ENCODE results near the gene PRKN.
"Not testable (repeated sequence)": the region's sequence is repeated elsewhere in the genome, so short reads cannot be mapped to it uniquely, and the experiment has no call there.

The PRKN gene

GRCh38 chr6:162467679-162468078 is 259.9 kb downstream of the PRKN start:
- no peak for DNase-seq (ENCODE audit: low read depth in 2 of 2, low spot score in 1 of 2)

- DNase-seq (ENCODE audit: low read depth in 2 of 2, low spot score in 1 of 2), result no peak
These were observed 264.0 kb downstream of the PRKN start for GRCh38 chr6:162463576-162463975.

GRCh38 chr6:162459985-162460384 is 267.6 kb downstream of the PRKN start:
- DNase-seq (ENCODE audit: low read depth in 2 of 2, low spot score in 1 of 2), result no peak

- no peak for DNase-seq (ENCODE audit: low read depth in 2 of 2, low spot score in 1 of 2)
These were observed 277.2 kb downstream of the PRKN start for GRCh38 chr6:162450358-162450757.

GRCh38 chr6:162448294-162448693 is 279.3 kb downstream of the PRKN start:
- no peak for DNase-seq (ENCODE audit: low read depth in 2 of 2, low spot score in 1 of 2)

GRCh38 chr6:162443101-162443500 is 284.5 kb downstream of the PRKN start:
- DNase-seq (ENCODE audit: low read depth in 2 of 2, low spot score in 1 of 2), result no peak

- DNase-seq (ENCODE audit: low read depth in 2 of 2, low spot score in 1 of 2), result no peak
These were observed 284.9 kb downstream of the PRKN start for GRCh38 chr6:162442687-162443086.

- no peak for DNase-seq (ENCODE audit: low read depth in 2 of 2, low spot score in 1 of 2)
These were observed 285.6 kb downstream of the PRKN start for GRCh38 chr6:162441991-162442390.

- no peak for DNase-seq (ENCODE audit: low read depth in 2 of 2, low spot score in 1 of 2)
These were observed 288.6 kb downstream of the PRKN start for GRCh38 chr6:162438980-162439379.

GRCh38 chr6:162435071-162435470 is 292.5 kb downstream of the PRKN start:
- no peak for DNase-seq (ENCODE audit: low read depth in 2 of 2, low spot score in 1 of 2)

GRCh38 chr6:162421004-162421403 is 306.6 kb downstream of the PRKN start:
- DNase-seq (ENCODE audit: low read depth in 2 of 2, low spot score in 1 of 2), result no peak

GRCh38 chr6:162416831-162417537 is 310.6 kb downstream of the PRKN start:
- no peak for DNase-seq (ENCODE audit: low read depth in 2 of 2, low spot score in 1 of 2)

- no peak for DNase-seq (ENCODE audit: low read depth in 2 of 2, low spot score in 1 of 2)
These were observed 311.3 kb downstream of the PRKN start for GRCh38 chr6:162416307-162416706.

- DNase-seq (ENCODE audit: low read depth in 2 of 2, low spot score in 1 of 2), result no peak
These were observed 317.6 kb downstream of the PRKN start for GRCh38 chr6:162409741-162410691.

GRCh38 chr6:162408826-162409535 is 318.6 kb downstream of the PRKN start:
- no peak for DNase-seq (ENCODE audit: low read depth in 2 of 2, low spot score in 1 of 2)

- no peak for DNase-seq (ENCODE audit: low read depth in 2 of 2, low spot score in 1 of 2)
These were observed 322.6 kb downstream of the PRKN start for GRCh38 chr6:162404951-162405350.

- DNase-seq (ENCODE audit: low read depth in 2 of 2, low spot score in 1 of 2), result no peak
These were observed 324.5 kb downstream of the PRKN start for GRCh38 chr6:162403031-162403430.

GRCh38 chr6:162395181-162395580 is 332.4 kb downstream of the PRKN start:
- no peak for DNase-seq (ENCODE audit: low read depth in 2 of 2, low spot score in 1 of 2)

GRCh38 chr6:162390961-162391811 is 336.4 kb downstream of the PRKN start:
- not testable (repeated sequence) for DNase-seq (ENCODE audit: low read depth in 2 of 2, low spot score in 1 of 2)

- no peak for DNase-seq (ENCODE audit: low read depth in 2 of 2, low spot score in 1 of 2)
These were observed 338.1 kb downstream of the PRKN start for GRCh38 chr6:162389343-162390085.

Measured in stimulated activated CD8-positive, alpha-beta memory T cell treated with anti-CD3 and anti-CD28 coated beads, Interleukin-4, amount 100 ng/mL, for 1 hour (primary cell).